K562 (cell line): ENCODE measurements around the gene KRTAP5-1. TPM values are rescaled to one million over a fixed set of nuclear protein-coding genes. Genes with fewer than 3 reads are reported as not detected.

ENCODE experiments used
- ATAC-seq: fragments of 200-7000 bp; cut with Tn5 transposase; 3 replicates; pipeline ENCODE4 v1.9.1; 2020; ENCODE audit warnings: moderate library complexity
- BruUV-seq: library from RNA; stranded (reverse); fragments of 400-500 nt; replicated peaks from 2 replicates; lab custom pipeline; 2021; lab: Mats Ljungman, UMichigan
- CTCF ChIA-PET: fragments of 300-600 bp; formaldehyde crosslinking; extraction: SDS; loops from one replicate; lab custom pipeline; 2021; ENCODE audit warnings: low intra/inter-chr PET ratio; lab: Yijun Ruan, JAX
- POLR2A ChIA-PET: fragments of 300-600, 350-650 bp; sonication (Branson Sonifier 250); formaldehyde crosslinking; extraction: SDS; loops from one replicate; lab custom pipeline; 2021; ENCODE audit warnings: antibody characterized with exemption, inconsistent platforms; lab: Yijun Ruan, JAX
- DNase-seq, 4 experiments: peaks; one replicate each; pipeline versions ENCODE4 v3.0.0 to v3.0.0-alpha.2; 2011 to 2018; ENCODE audit warnings: low spot score in 3 of 4, mixed read lengths in 3 of 4; ENCODE audit errors: extremely low read depth in 1 of 4
- FAIRE-seq: peaks from 2 replicates; lab custom pipeline; 2011; peaks lifted over from hg19 to GRCh38; lab: Jason Lieb, UNC
- H2AFZ ChIP-seq: 2 replicates; pipeline ENCODE4 v1.6.0; 2011; ENCODE audit warnings: low read depth, low read length, control low read depth, inconsistent platforms
- H3K27ac ChIP-seq: fragments of 200-600 bp; 3 replicates; pipeline ENCODE4 v1.8.0; 2011; ENCODE audit warnings: low read depth, mild to moderate bottlenecking, control low read depth, inconsistent platforms, low read length, moderate library complexity, mixed read lengths; ENCODE audit errors: extremely low read depth
- H3K27me3 ChIP-seq, 2 experiments: fragments of 300-600 bp in 1 of 2; 2 replicates in 1 of 2; 3 replicates in 1 of 2; pipeline versions ENCODE4 v1.6.0 to v1.8.0; 2011; ENCODE audit warnings: inconsistent platforms in 2 of 2, low read length in 2 of 2, mild to moderate bottlenecking in 1 of 2, mixed read lengths in 1 of 2, moderate library complexity in 1 of 2; ENCODE audit not compliant: control insufficient read depth in 2 of 2, insufficient read depth in 2 of 2
- H3K36me3 ChIP-seq: fragments of 300-600 bp; 3 replicates; pipeline ENCODE4 v1.8.0; 2011; ENCODE audit warnings: mild to moderate bottlenecking, low read length, inconsistent platforms; ENCODE audit not compliant: control insufficient read depth, insufficient read depth
- H3K4me1 ChIP-seq, 2 experiments: fragments of 200-600 bp in 1 of 2; replicated peaks in 1 of 2; 2 replicates in 1 of 2; 3 replicates in 1 of 2; pipeline versions ENCODE4 v1.5.1 to v1.8.0; 2011; ENCODE audit warnings: inconsistent platforms in 2 of 2, low read length in 2 of 2, mild to moderate bottlenecking in 1 of 2, mixed read lengths in 1 of 2, moderate library complexity in 1 of 2; ENCODE audit not compliant: control insufficient read depth in 2 of 2, insufficient read depth in 2 of 2
- H3K4me2 ChIP-seq: 2 replicates; pipeline ENCODE4 v1.6.1; 2011; ENCODE audit warnings: low read length, control low read depth, inconsistent platforms, mixed read lengths; ENCODE audit not compliant: insufficient read depth
- H3K4me3 ChIP-seq: fragments of 200-600 bp; sonication (generic), shearing (Covaris generic); 2 replicates; pipeline ENCODE4 v1.5.1; 2016; ENCODE audit warnings: control low read depth, inconsistent platforms
- H3K79me2 ChIP-seq: fragments of 200-600 bp; 3 replicates; pipeline ENCODE4 v1.8.0; 2011; ENCODE audit warnings: low read length, inconsistent platforms; ENCODE audit not compliant: control insufficient read depth, insufficient read depth
- H3K9ac ChIP-seq, 2 experiments: 2 replicates each; pipeline versions ENCODE4 v1.6.0 to v1.6.1; 2011; ENCODE audit warnings: low read depth in 2 of 2, low read length in 2 of 2, control low read depth in 1 of 2, inconsistent platforms in 1 of 2, mild to moderate bottlenecking in 1 of 2, mixed read lengths in 1 of 2; ENCODE audit not compliant: insufficient read depth in 1 of 2
- H3K9me1 ChIP-seq: one replicate; pipeline ENCODE4 v1.6.0; 2011; ENCODE audit warnings: inconsistent platforms, mild to moderate bottlenecking, low read length, moderate library complexity; ENCODE audit not compliant: control insufficient read depth, insufficient read depth
- H3K9me3 ChIP-seq: replicated peaks from 2 replicates; pipeline ENCODE4 v1.5.1; 2011; ENCODE audit warnings: low read depth, low read length, inconsistent platforms; ENCODE audit not compliant: control insufficient read depth, insufficient read depth
- H4K20me1 ChIP-seq: replicated peaks from 2 replicates; pipeline ENCODE4 v1.6.1; 2011; ENCODE audit warnings: low read length, inconsistent platforms, mixed read lengths; ENCODE audit not compliant: control insufficient read depth, insufficient read depth
- CTCF ChIP-seq, 3 experiments: IDR thresholded peaks in 2 of 3; conservative IDR thresholded peaks in 1 of 3; 2 replicates each; pipeline ENCODE4 v1.5.1; 2011 to 2012; ENCODE audit warnings: low read length in 3 of 3, mild to moderate bottlenecking in 3 of 3, control low read depth in 2 of 3, improper control_type of control experiment in 1 of 3, inconsistent platforms in 1 of 3, low read depth in 1 of 3, mixed read lengths in 1 of 3, moderate library complexity in 1 of 3; ENCODE audit not compliant: insufficient read depth in 2 of 3
- KHSRP ChIP-seq: fragments of 450-650 bp; IDR thresholded peaks from 2 replicates; pipeline ENCODE4 v1.6.1; 2017
- USF2 ChIP-seq: sonication (generic); formaldehyde crosslinking; IDR thresholded peaks from 2 replicates; pipeline ENCODE4 v1.5.0; 2020; ENCODE audit warnings: missing genetic modification reagents
- WGBS: fragments of 100-300 bp; shearing (Covaris generic); methylation state at CpG from one replicate; pipeline ENCODE4 v1.1.6; 2016; ENCODE audit warnings: low coverage, mixed read lengths; ENCODE audit not compliant: insufficient coverage; ENCODE audit errors: missing lambda C conversion rate; 5-methylcytosine and 5-hydroxymethylcytosine counted together
- in situ Hi-C: fragments of 300-500 bp; cut with MboI; formaldehyde crosslinking; loops from 4 replicates; pipeline ENCODE4 v1.15.0; 2018; ENCODE audit warnings: inconsistent platforms, mixed read lengths
- intact Hi-C: fragments of 100-400 bp; cut with micrococcal nuclease; formaldehyde crosslinking; loops from 2 replicates; pipeline ENCODE4 v1.14.2; 2022
- polyA plus RNA-seq, 8 experiments: library from polyadenylated mRNA; depleted of rRNA in 4 of 8; stranded (reverse) in 5 of 8; unstranded in 3 of 8; fragments of >200 nt; fragmentation: Nextera tagmentation in 2 of 8; fragmentation: Illumina TruSeq in 1 of 8; extraction: Ambion mirVana in 2 of 8; extraction: Trizol in 1 of 8; gene quantifications; 2 replicates each; pipeline versions ENCODE4 v1.2.1 to v1.2.3, GENCODE V29; 2011 to 2014; ENCODE audit warnings: inconsistent platforms in 1 of 8, missing spikeins in 1 of 8
- total RNA-seq, 7 experiments: library from RNA; depleted of rRNA in 6 of 7; stranded (reverse); fragments of >200 nt in 6 of 7; fragmentation: Illumina TruSeq in 2 of 7; extraction: Trizol in 2 of 7; gene quantifications; 2 replicates each; pipeline versions ENCODE4 v1.2.1 to v1.2.3, GENCODE V29; 2011 to 2021; ENCODE audit warnings: low replicate concordance in 1 of 7
- TF ChIP-seq, protein P1 (sequence below): fragments of 450-650 bp; IDR thresholded peaks from 2 replicates; pipeline ENCODE4 v1.6.1; 2016
- TF ChIP-seq, protein P2 (sequence below): fragments of 250-450 bp; sonication (Bioruptor Pico); IDR thresholded peaks from 2 replicates; pipeline ENCODE4 v1.5.0; 2020; ENCODE audit warnings: mild to moderate bottlenecking
- TF ChIP-seq, protein P3 (sequence below): IDR thresholded peaks from 2 replicates; pipeline ENCODE4 v1.6.1; 2011; ENCODE audit warnings: borderline replicate concordance, low read depth, mild to moderate bottlenecking, moderate library complexity, low read length; ENCODE audit not compliant: insufficient read depth, poor library complexity, severe bottlenecking

KRTAP5-1 gene
- total and polyA plus RNA-seq, 9 of the 15 experiments (the other 6 are each of a cell fraction or from before 2014, with no cell fraction given), result not detected

GRCh38 chr11:1566381-1567051 lies 18.6 kb downstream of the KRTAP5-1 start:
- H3K36me3 ChIP-seq, result no peaks in the 10 kb centered on the region
- in situ Hi-C loops, result no loop called here
- no peak overlapping the region for H3K4me3 ChIP-seq
- H3K9me1 ChIP-seq, result peaks cover 3% of the 10 kb centered on the region
- H2AFZ ChIP-seq, result no peak overlapping the region
- H3K27me3 ChIP-seq, result peaks cover 0 to 27% of the 10 kb centered on the region in 2 experiments; a peak in 2 of 5 replicates
- H3K27ac ChIP-seq, result no peak overlapping the region
- 7% methylated on average over 18 of the region's 20 CpGs for WGBS
- H3K4me1 ChIP-seq, result peaks cover 0 to 53% of the 10 kb centered on the region in 2 experiments; a peak in 3 of 5 replicates
- peak; percentile 58 for ATAC-seq
- BruUV-seq, result no TSS peak
- no peak for TF ChIP-seq USF2
- TF ChIP-seq, protein P1, sequence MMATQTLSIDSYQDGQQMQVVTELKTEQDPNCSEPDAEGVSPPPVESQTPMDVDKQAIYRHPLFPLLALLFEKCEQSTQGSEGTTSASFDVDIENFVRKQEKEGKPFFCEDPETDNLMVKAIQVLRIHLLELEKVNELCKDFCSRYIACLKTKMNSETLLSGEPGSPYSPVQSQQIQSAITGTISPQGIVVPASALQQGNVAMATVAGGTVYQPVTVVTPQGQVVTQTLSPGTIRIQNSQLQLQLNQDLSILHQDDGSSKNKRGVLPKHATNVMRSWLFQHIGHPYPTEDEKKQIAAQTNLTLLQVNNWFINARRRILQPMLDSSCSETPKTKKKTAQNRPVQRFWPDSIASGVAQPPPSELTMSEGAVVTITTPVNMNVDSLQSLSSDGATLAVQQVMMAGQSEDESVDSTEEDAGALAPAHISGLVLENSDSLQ, result 0 out of 2 replicates have a peak, but pooled peaks have one; percentile 14
- no peak for TF ChIP-seq KHSRP
- TF ChIP-seq, protein P2, sequence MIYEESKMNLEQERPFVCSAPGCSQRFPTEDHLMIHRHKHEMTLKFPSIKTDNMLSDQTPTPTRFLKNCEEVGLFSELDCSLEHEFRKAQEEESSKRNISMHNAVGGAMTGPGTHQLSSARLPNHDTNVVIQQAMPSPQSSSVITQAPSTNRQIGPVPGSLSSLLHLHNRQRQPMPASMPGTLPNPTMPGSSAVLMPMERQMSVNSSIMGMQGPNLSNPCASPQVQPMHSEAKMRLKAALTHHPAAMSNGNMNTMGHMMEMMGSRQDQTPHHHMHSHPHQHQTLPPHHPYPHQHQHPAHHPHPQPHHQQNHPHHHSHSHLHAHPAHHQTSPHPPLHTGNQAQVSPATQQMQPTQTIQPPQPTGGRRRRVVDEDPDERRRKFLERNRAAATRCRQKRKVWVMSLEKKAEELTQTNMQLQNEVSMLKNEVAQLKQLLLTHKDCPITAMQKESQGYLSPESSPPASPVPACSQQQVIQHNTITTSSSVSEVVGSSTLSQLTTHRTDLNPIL, result no peak
- TF ChIP-seq, protein P3, sequence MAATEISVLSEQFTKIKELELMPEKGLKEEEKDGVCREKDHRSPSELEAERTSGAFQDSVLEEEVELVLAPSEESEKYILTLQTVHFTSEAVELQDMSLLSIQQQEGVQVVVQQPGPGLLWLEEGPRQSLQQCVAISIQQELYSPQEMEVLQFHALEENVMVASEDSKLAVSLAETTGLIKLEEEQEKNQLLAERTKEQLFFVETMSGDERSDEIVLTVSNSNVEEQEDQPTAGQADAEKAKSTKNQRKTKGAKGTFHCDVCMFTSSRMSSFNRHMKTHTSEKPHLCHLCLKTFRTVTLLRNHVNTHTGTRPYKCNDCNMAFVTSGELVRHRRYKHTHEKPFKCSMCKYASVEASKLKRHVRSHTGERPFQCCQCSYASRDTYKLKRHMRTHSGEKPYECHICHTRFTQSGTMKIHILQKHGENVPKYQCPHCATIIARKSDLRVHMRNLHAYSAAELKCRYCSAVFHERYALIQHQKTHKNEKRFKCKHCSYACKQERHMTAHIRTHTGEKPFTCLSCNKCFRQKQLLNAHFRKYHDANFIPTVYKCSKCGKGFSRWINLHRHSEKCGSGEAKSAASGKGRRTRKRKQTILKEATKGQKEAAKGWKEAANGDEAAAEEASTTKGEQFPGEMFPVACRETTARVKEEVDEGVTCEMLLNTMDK, result peak; percentile 67
- TF ChIP-seq CTCF (IDR thresholded peaks at IDR 0.05 in 2 of 3, conservative IDR thresholded peaks at IDR 0.05 in 1 of 3; ENCODE audit: insufficient read depth in 2 of 3, low read depth in 1 of 3, low read length in 3 of 3), result peak in 2 of 3 experiments; percentile 51 to 72; a peak in 4 of 6 replicates
- peaks cover 64% of the 10 kb centered on the region for H4K20me1 ChIP-seq
- intact Hi-C loops, result no loop called here
- no peaks in the 10 kb centered on the region for H3K79me2 ChIP-seq
- H3K4me2 ChIP-seq, result no peak overlapping the region
- no peak for FAIRE-seq
- peak in 1 of 4 experiments; percentile 38 for DNase-seq
- POLR2A ChIA-PET, result interaction anchor here (0.6 to 1.6 kb wide), 5 partner anchors 8 to 253 kb away, joined by 3 to 5 read pairs (median 4); no protein-coding TSS in a partner anchor
- CTCF ChIA-PET, result no interaction called here
- no peak overlapping the region for H3K9ac ChIP-seq
- no peaks in the 10 kb centered on the region for H3K9me3 ChIP-seq
